Heart left ventricle (tissue), 16 donors: ENCODE results near the gene SEPTIN1. TPM values are rescaled to one million over a fixed set of nuclear protein-coding genes. Genes with fewer than 3 reads are reported as not detected.
A peak's percentile ranks its signal among the peaks of the same experiment; 100 is the strongest.

Experiments
- ATAC-seq, 4 donors: fragments of 200-7000 bp; cut with Tn5 transposase; one replicate each; pipeline ENCODE4 v1.9.1; 2020 to 2022; ENCODE audit warnings: moderate library complexity in 4 of 4, mild to moderate bottlenecking in 3 of 4, moderate number of reproducible peaks in 1 of 4
- DNase-seq, 5 donors: peaks; one replicate each; pipeline ENCODE4 v3.0.0-alpha.2; 2020
- H3K27ac ChIP-seq, 12 donors: fragments of 200-600 bp; sonication (generic) in 4 of 12; one replicate each; pipeline versions ENCODE4 v1.5.0 to v1.8.0; 2016 to 2022; ENCODE audit warnings: mild to moderate bottlenecking in 2 of 12
- H3K27me3 ChIP-seq, 9 donors: fragments of 200-600 bp; sonication (generic) in 2 of 9; one replicate each; pipeline versions ENCODE4 v1.5.1 to v1.8.0; 2016 to 2022; ENCODE audit warnings: mild to moderate bottlenecking in 3 of 9
- H3K36me3 ChIP-seq, 9 donors: fragments of 200-600 bp; sonication (generic) in 2 of 9; one replicate each; pipeline versions ENCODE4 v1.5.0 to v1.8.0; 2018 to 2022; ENCODE audit warnings: mild to moderate bottlenecking in 2 of 9
- H3K4me1 ChIP-seq, 12 donors: fragments of 200-600 bp; sonication (generic) in 4 of 12; one replicate each; pipeline versions ENCODE4 v1.5.0 to v1.8.0; 2016 to 2022; ENCODE audit warnings: mild to moderate bottlenecking in 3 of 12
- H3K4me3 ChIP-seq, 12 donors: fragments of 200-600 bp; sonication (generic) in 4 of 12; one replicate each; pipeline versions ENCODE4 v1.5.0 to v1.8.0; 2017 to 2022; ENCODE audit warnings: mild to moderate bottlenecking in 9 of 12, moderate library complexity in 4 of 12
- H3K9me3 ChIP-seq, 12 donors: fragments of 200-600 bp; sonication (generic) in 4 of 12; one replicate each; pipeline versions ENCODE4 v1.5.0 to v1.8.0; 2016 to 2022; ENCODE audit warnings: mild to moderate bottlenecking in 1 of 12
- CTCF ChIP-seq, 12 donors: fragments of 200-600 bp; sonication (generic) in 4 of 12; IDR thresholded peaks; one replicate each; pipeline versions ENCODE4 v1.5.0 to v1.8.0; 2018 to 2022; ENCODE audit warnings: antibody characterized with exemption in 12 of 12, mild to moderate bottlenecking in 5 of 12
- POLR2A ChIP-seq, 2 donors: fragments of 450-650 bp; IDR thresholded peaks; one replicate each; pipeline ENCODE4 v1.6.1; 2017; ENCODE audit warnings: antibody characterized with exemption in 2 of 2, mild to moderate bottlenecking in 2 of 2, moderate library complexity in 2 of 2
- WGBS, 4 donors: extraction: QIAGEN DNeasy Blood & Tissue Kit in 2 of 4; methylation state at CpG; one replicate each; pipeline versions ENCODE4 v1.1.5 to v1.1.7; 2013 to 2018; 5-methylcytosine and 5-hydroxymethylcytosine counted together
- intact Hi-C, 10 donors: fragments of 100-400 bp; cut with DNase I; formaldehyde crosslinking; loops; one replicate each; pipeline versions ENCODE4 v1.11.1 to v1.14.2; 2022
- polyA plus RNA-seq, 2 donors: library from polyadenylated mRNA; stranded (reverse); fragments of 200-250 nt; gene quantifications; one replicate each; pipeline ENCODE4 v1.2.3, GENCODE V29; 2013
- total RNA-seq, 9 donors: library from RNA; depleted of rRNA in 2 of 9; stranded (reverse); fragments of >200 nt in 2 of 9; fragmentation: NEBNext Ultra II Directional in 3 of 9; extraction: Animal tissue kit (Norgen Biotek cat#: 25700) in 3 of 9; gene quantifications; one replicate each; pipeline versions ENCODE4 v1.1.0 to v1.2.4, GENCODE V29; 2016 to 2023
- donor health status: ischemic (EF 13 %, LVEDD 7.1; RV severe dilation, severe dysfunction).
- donor health status: healthy with polysubstance abuse.
- donor health status: DM: no; HTN: yes; CAD: no.
- donor health status: DM: no; HTN: no; CAD: no.
- donor health status: ischemic (EF 25% LVEDD 6.9; RV normal size, moderate dysfunction).
- donor health status: ischemic (EF 25% LVEDD 5.7; RV mildly dilated, moderate dysfunction).
- donor health status: healthy.
- donor health status: DM: yes; HTN: yes; CAD: no.
- donor health status: ischemic (EF 35%, LVEDD 5.7; RV mildly dilated, moderate dysfunction).
- donor health status: nonischemic (EF 11% LVEDD 7.7; RV severe dilation, severe dysfunction).
- donor health status: DM: yes; HTN: yes; CAD: no.
- donor health status: PGD.
- donor health status: ischemic (EF 29% LVEDD 5.4; RV normal size, mild dysfunction).
- donor health status: nonischemic (EF 23%, LVEDD 6.1; RV moderate dilation, normal function).

SEPTIN1 gene
- total and polyA plus RNA-seq, 11 donors, result 0.44 to 9.2 (median 1.5) TPM; not detected in 1

DNA sequence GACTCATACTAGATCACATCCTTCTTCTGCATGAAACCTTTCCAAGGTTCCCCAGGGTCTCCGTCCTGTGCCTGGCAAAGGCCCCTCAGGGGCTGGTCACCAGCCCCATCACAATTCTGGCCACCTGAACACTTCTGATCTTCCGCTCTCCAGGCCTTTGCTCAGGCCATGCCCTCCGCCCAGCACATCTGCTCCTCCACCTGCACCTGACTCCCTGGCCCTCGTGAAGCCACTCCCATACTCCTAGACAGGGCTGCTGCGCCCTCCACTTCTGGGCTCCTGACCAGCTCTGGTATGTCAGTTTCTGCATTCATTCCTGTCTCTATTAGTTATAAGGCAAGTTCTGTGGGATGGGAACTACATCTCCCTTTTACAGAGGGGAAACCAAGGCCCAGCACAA lies 9.6 kb downstream of the SEPTIN1 start:
- H3K27ac ChIP-seq, result peak overlapping the region in 3 of 12 donors; percentile 85 to 89 (median 88)
- ATAC-seq (no peak), DNase-seq (no peak)
- H3K9me3 ChIP-seq, result no peaks in the 10 kb centered on the region
- no peak overlapping the region for H3K4me3 ChIP-seq
- H3K27me3 ChIP-seq, result no peaks in the 10 kb centered on the region
- no peaks in the 10 kb centered on the region for H3K36me3 ChIP-seq
- intact Hi-C loops, result no loop called here
- TF ChIP-seq CTCF (IDR thresholded peaks at IDR 0.05), result no peak
- no peak for TF ChIP-seq POLR2A (IDR thresholded peaks at IDR 0.05)
- H3K4me1 ChIP-seq, result peaks cover 0 to 40% (median 24%) of the 10 kb centered on the region in 12 donors
- 90 to 92% (median 91%) methylated on average over 5 of the region's 5 CpGs for WGBS, 4 donors

- peaks cover 0 to 41% (median 26%) of the 10 kb centered on the region in 12 donors for H3K4me1 ChIP-seq
- intact Hi-C loops, result no loop called here
- DNase-seq, result peak in 2 of 5 donors; percentile 30 to 32
Measured at GRCh38 chr16:30372038-30372712, 10.2 kb downstream of the SEPTIN1 start.

DNA sequence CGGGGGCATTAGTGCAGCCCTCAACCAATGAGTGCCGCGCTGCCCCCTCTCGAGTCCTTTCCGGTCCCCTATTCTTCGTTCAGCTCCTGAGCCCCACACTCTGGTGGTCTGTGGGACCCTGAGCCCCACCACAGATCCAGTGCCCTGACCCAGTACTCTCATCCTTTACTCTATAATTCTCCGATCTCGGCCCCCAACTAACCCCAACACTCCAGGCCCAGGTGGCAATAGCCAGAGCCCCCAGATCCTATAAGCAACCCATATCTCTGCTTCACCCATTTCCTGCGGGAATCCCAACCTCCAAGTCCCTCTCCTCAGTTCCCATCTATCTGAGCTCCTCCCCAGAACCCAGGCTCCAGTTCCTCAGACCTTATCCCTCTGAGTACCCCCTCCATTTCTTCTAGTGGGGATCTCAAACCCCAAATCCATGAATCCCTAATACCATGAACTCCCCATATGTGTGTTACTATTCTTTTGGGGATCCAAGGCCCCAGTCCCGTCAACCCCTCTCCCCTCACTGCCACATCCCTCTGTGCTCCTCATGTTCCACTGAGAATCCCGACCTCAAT lies 11.0 kb downstream of the SEPTIN1 start:
- Histone ChIP-seq H3K27ac (peak overlapping the region; percentile 64 to 95 (median 88)), H3K4me1 (peaks cover 0 to 42% (median 28%) of the 10 kb centered on the region in 12 donors), H3K36me3 (peaks cover 0 to 9% (median 2%) of the 10 kb centered on the region in 9 donors), H3K9me3 (no peaks in the 10 kb centered on the region), H3K4me3 (peak overlapping the region; percentile 6 to 60 (median 52)), H3K27me3 (no peaks in the 10 kb centered on the region)
- DNase-seq (no peak), ATAC-seq (no peak)
- 18 to 23% (median 21%) methylated on average over 11 of the region's 11 CpGs for WGBS, 4 donors
- peak in 4 of 12 donors; percentile 1 to 2 (median 2) for TF ChIP-seq CTCF (IDR thresholded peaks at IDR 0.05)
- no peak for TF ChIP-seq POLR2A (IDR thresholded peaks at IDR 0.05)
- intact Hi-C loops, result loop anchor here in 1 of 10 donors (2.0 kb wide), 1 partner anchor 17 kb away; the partner anchor contains the start of gene CD2BP2

More at GRCh38 chr16:30372038-30372712, 10.2 kb downstream of the SEPTIN1 start:
- 72 to 76% (median 74%) methylated on average over 6 of the region's 6 CpGs for WGBS, 4 donors
- TF ChIP-seq POLR2A (IDR thresholded peaks at IDR 0.05), result no peak
- no peak for TF ChIP-seq CTCF (IDR thresholded peaks at IDR 0.05)
- no peak overlapping the region for H3K4me3 ChIP-seq
- ATAC-seq, result no peak
- H3K36me3 ChIP-seq, result peaks cover 0 to under 1% (median 0%) of the 10 kb centered on the region in 9 donors
- no peaks in the 10 kb centered on the region for H3K9me3 ChIP-seq
- H3K27ac ChIP-seq, result peak overlapping the region in 8 of 12 donors; percentile 57 to 95 (median 88)
- no peaks in the 10 kb centered on the region for H3K27me3 ChIP-seq
